HL-60/S4 treated with phorbol 12-myristate 13-acetate at 8.2 ng/mL for 4 days and 3 days (cell line): ENCODE data around the gene TNIK.

Experiments
- in situ Hi-C: fragments of 300-500 bp; cut with MboI; formaldehyde crosslinking; loops from 2 replicates; pipeline ENCODE4 v1.15.0; 2022; ENCODE audit warnings: low sequenced_read_pairs

TNIK gene

GRCh38 chr3:171459942-171460724, at the start of gene TNIK:
TNIK (minus strand) TSS chr3:171460405; CDS start chr3:171460063, 342 bp downstream.
- in situ Hi-C loops: no loop called here

GRCh38 chr3:171508676-171509075, 48.5 kb upstream of the TNIK start:
- in situ Hi-C loops: no loop called here

GRCh38 chr3:171508206-171508605, 48.0 kb upstream of the TNIK start:
- in situ Hi-C loops: no loop called here

GRCh38 chr3:171506743-171507319, 46.6 kb upstream of the TNIK start:
- in situ Hi-C loops: no loop called here

DNA sequence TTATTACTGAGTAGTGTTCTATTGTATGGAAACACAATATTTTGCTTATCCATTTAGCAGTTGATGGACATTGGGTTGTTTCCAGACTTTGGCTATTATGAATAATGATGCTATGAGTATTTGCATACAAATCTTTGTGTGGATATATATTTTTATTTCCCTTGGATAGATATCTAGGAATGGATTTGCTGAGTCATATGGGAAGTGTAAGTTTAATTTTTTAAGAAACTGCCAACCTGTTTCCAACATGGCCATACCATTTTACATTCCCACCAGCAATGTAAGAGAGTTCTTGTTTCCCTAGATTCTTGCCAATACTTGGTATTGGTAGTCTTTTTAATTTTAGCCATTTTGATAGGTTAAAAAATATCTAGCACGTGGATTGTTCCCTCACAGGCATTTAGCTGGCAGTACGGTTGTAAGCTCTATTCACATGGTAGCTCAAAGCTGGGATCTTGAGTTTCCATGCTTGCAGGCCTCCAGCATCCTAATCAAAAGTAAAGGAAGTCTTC, 45.7 kb upstream of the TNIK start:
- in situ Hi-C loops: no loop called here

GRCh38 chr3:171504376-171504775, 44.2 kb upstream of the TNIK start:
- in situ Hi-C loops: no loop called here

DNA sequence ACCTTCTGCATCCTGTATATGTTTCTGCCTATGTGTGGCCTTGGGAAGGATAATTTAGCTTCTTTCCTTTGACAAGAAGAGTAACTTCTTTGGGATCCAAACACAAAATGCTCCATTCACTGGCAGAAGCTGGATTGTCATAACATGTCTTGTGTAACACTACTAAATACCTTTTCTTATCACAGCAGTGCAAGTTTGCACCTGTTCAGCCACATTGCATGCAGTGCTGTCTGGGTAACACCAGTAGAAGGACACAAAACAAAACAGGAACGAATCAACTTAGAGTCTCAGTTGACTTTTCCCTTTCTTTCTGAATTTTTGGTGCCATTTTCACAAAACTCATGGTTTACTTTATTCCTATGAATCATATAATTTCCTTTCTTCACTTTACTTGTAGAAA, 43.6 kb upstream of the TNIK start:
- in situ Hi-C loops: no loop called here

GRCh38 chr3:171498921-171499320, 38.7 kb upstream of the TNIK start:
- in situ Hi-C loops: no loop called here

- in situ Hi-C loops: no loop called here
Observed at GRCh38 chr3:171497468-171497867, 37.3 kb upstream of the TNIK start.

DNA sequence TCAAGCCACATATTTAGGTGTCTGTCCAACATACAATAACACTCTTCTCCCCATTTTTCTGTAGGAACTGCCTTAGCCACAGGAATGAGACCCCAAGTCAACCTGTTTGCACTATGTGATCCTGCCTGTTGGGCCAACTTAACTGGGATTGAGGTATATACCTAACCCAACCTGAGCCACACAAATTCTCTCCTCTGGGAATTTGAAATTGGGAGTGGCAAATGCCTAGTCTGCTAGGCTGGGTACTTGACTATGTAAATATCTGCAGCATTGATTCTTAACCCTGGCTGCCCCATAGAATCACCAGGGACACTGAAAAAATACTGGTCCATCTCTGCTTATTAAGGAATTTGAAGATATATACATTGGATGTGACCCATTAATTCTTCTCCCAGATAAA, 35.2 kb upstream of the TNIK start:
- in situ Hi-C loops: no loop called here

DNA sequence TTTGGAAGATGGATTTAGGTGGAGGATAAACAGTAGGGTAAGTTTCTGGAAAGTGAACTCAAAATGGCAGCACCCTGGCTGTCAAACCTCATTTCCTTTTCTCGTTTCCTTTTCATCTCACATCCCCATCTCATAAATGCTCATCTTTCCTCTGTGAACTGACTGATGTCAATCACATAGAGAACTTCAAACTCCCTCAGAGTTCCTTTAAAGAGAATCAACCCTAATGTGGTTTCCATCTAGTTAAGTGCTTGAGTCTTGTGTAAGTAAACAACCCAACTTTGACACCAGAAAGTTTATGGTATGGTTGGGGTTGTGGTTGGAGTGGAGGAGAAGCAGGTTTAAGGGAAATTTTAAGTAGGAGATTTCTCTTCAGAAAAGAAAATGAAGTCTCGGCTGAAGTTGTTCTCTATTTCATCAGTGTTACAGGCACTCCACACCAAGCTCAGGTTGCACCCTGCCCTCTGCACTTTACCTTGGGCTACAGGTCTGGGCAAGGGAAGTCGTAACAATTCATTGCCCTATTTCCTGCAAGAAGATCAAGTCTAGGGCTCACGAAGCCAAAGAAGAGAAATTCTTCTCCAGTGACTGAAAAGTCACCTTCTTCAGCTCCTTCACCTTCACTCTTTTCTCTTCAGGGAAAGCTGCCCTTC, 34.4 kb upstream of the TNIK start:
- in situ Hi-C loops: no loop called here

GRCh38 chr3:171491361-171491760, 31.2 kb upstream of the TNIK start:
- in situ Hi-C loops: no loop called here

DNA sequence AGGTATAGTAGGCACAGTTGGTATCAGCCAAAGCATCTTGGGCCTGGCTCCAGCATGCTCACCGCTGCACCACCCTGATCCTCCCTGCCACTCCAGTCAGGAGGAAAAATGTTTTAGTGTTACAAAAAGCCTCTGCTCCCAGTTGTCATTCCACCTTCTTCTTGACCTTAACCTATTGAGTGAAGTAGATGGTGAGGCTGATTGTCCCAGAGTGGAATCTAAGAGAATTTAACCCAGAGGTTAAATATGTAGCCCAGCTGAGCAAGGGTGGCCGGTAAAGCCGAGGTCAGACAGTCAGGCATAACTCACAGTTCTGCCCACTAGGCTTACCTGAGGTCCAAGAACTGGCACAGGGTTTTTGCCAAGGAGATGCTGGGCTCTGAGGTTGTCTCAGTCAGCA, 30.7 kb upstream of the TNIK start:
- in situ Hi-C loops: no loop called here

- in situ Hi-C loops: no loop called here
Observed at GRCh38 chr3:171489348-171489747, 29.1 kb upstream of the TNIK start.

DNA sequence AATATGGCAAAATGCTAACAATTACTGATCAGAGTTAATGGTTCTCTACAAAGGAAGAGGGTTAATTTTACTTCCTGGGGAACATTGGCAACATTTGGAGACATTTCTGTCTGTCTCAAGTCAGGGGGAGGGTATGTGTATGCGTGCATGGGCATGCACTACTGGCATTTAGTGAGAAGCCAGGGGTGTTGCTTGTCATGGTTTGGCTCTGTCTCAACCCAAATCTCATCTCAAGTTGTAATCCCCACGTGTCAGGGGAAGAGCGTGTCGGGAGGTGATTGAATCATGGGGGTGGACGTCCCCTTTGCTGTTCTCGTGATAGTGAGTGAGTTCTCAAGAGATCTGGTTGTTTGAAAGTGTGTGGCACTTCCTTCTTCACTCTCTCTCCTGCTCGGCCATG, 28.3 kb upstream of the TNIK start:
- in situ Hi-C loops: no loop called here

DNA sequence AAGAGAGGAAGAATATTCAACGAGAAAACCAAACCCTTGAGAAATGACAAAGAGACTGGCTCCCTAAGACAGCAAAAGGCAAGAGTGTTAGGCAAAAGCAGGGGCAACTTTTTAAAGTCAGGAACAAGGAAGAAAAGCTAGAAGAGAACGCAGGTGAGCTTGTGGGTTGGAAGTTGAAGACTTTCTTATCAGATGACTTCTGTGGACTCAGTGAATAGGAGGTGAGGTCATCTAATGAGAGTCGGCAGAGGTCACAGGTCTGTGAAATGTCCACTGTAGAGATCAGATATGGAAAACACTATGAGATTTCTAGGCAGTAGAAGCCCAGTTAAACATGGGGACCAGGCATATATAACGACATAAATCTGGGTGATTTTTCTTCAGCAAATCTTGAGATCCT, 27.2 kb upstream of the TNIK start:
- in situ Hi-C loops: no loop called here

- in situ Hi-C loops: no loop called here
Observed at GRCh38 chr3:171485338-171485737, 25.1 kb upstream of the TNIK start.

GRCh38 chr3:171481011-171481410, 20.8 kb upstream of the TNIK start:
- in situ Hi-C loops: no loop called here

GRCh38 chr3:171480526-171480925, 20.3 kb upstream of the TNIK start:
- in situ Hi-C loops: no loop called here

GRCh38 chr3:171476532-171477102, 16.4 kb upstream of the TNIK start:
- in situ Hi-C loops: no loop called here

DNA sequence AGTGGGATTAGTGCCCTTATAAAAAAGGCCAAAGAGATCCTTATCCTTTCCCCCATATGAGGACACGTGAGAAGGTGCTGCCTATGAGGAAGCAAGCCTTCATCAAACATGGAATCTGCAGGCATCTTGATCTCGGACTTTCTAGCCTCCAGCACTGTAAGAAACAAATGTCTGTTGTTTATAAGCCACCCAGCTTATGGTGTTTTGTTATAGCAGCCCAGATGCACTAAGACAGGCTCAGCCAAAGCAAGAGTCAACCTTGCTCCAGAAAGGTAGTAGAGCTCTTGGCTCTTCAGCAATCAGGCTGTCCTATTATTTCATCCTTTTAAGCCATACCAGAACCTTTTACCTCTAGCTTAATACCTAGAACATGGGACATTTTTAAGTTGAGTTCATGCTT, 12.3 kb upstream of the TNIK start:
- in situ Hi-C loops: no loop called here
